ENCODE results near the gene SMARCD3.

Gene SMARCD3

GRCh38 chr7:151207804-151208203 lies 40.7 kb downstream of the SMARCD3 start:
- no peak for DNase-seq

GRCh38 chr7:151207315-151207714 lies 41.2 kb downstream of the SMARCD3 start:
- DNase-seq = no peak

GRCh38 chr7:151206914-151207313 lies 41.6 kb downstream of the SMARCD3 start:
- no peak for DNase-seq

- DNase-seq = no peak
These were observed 42.8 kb downstream of the SMARCD3 start for GRCh38 chr7:151205730-151206129.

GRCh38 chr7:151204383-151205032 lies 44.0 kb downstream of the SMARCD3 start:
- DNase-seq = no peak

GRCh38 chr7:151202836-151203235 lies 45.7 kb downstream of the SMARCD3 start:
- DNase-seq = no peak

GRCh38 chr7:151201751-151202150 lies 46.7 kb downstream of the SMARCD3 start:
- DNase-seq = no peak

GRCh38 chr7:151201344-151201743 lies 47.1 kb downstream of the SMARCD3 start:
- DNase-seq = no peak

GRCh38 chr7:151198945-151199848 lies 49.3 kb downstream of the SMARCD3 start:
- DNase-seq = no peak

GRCh38 chr7:151197932-151198331 lies 50.6 kb downstream of the SMARCD3 start:
- DNase-seq = no peak

- no peak for DNase-seq
These were observed 52.7 kb downstream of the SMARCD3 start for GRCh38 chr7:151195616-151196450.

GRCh38 chr7:151194188-151194587 lies 54.3 kb downstream of the SMARCD3 start:
- DNase-seq = no peak

GRCh38 chr7:151193203-151193978 lies 55.1 kb downstream of the SMARCD3 start:
- DNase-seq = no peak

GRCh38 chr7:151192002-151192539 lies 56.4 kb downstream of the SMARCD3 start:
- DNase-seq = no peak

- no peak for DNase-seq
These were observed 57.0 kb downstream of the SMARCD3 start for GRCh38 chr7:151191544-151191943.

- DNase-seq = no peak
These were observed 59.5 kb downstream of the SMARCD3 start for GRCh38 chr7:151189038-151189437.

Measured in 8988T (cell line).